Caco-2 (cell line): ENCODE measurements around the gene MEI4. TPM values are rescaled to one million over a fixed set of nuclear protein-coding genes. Genes with fewer than 3 reads are reported as not detected.

Experiments
- Bru-seq: library from RNA; stranded (reverse); fragments of 400-500 nt; gene quantifications from one replicate; lab custom pipeline; 2021; lab: Mats Ljungman, UMichigan
- BruChase-seq, 2 experiments: library from RNA; stranded (reverse); fragments of 400-500 nt; gene quantifications; one replicate each; lab custom pipeline; 2021; lab: Mats Ljungman, UMichigan
- BruUV-seq: library from RNA; stranded (reverse); fragments of 400-500 nt; replicated peaks from 2 replicates; lab custom pipeline; 2021; lab: Mats Ljungman, UMichigan
- CTCF ChIA-PET: fragments of 300-600 bp; sonication (Branson Sonifier 250); formaldehyde crosslinking; loops from one replicate; lab custom pipeline; 2022; ENCODE audit warnings: antibody characterized with exemption; lab: Charles Lee
- POLR2A ChIA-PET: fragments of 300-600 bp; sonication (Branson Sonifier 250); formaldehyde crosslinking; loops from one replicate; lab custom pipeline; 2022; ENCODE audit warnings: antibody characterized with exemption; lab: Charles Lee
- DNase-seq, 2 experiments: peaks; one replicate each; pipeline versions ENCODE4 v3.0.0 to v3.0.0-alpha.2; 2020 to 2022
- H3K27me3 ChIP-seq: replicated peaks from 2 replicates; pipeline ENCODE4 v1.6.0; 2011; ENCODE audit warnings: low read length; ENCODE audit not compliant: control insufficient read depth, insufficient read depth
- H3K36me3 ChIP-seq: 2 replicates; pipeline ENCODE4 v1.5.1; 2011; ENCODE audit warnings: low read length; ENCODE audit not compliant: control insufficient read depth, insufficient read depth
- H3K4me1 ChIP-seq: fragments of 250-450 bp; sonication (Bioruptor Pico); 2 replicates; pipeline ENCODE4 v1.5.1; 2020; ENCODE audit warnings: mild to moderate bottlenecking
- H3K4me3 ChIP-seq: 2 replicates; pipeline ENCODE4 v1.5.1; 2011; ENCODE audit warnings: low read depth, mild to moderate bottlenecking, control low read depth, low read length
- H3K9me3 ChIP-seq: fragments of 250-450 bp; sonication (Bioruptor Pico); 2 replicates; pipeline ENCODE4 v1.5.1; 2020; ENCODE audit warnings: mild to moderate bottlenecking, moderate library complexity
- H3K27ac Mint-ChIP-seq: one replicate; pipeline ENCODE4 v1.8.0; 2022; ENCODE audit warnings: mixed read lengths; ENCODE audit not compliant: unreplicated experiment
- H3K27me3 Mint-ChIP-seq: one replicate; pipeline ENCODE4 v1.8.0; 2022; ENCODE audit warnings: mixed read lengths; ENCODE audit not compliant: insufficient read depth, unreplicated experiment
- H3K36me3 Mint-ChIP-seq: one replicate; pipeline ENCODE4 v1.8.0; 2022; ENCODE audit warnings: mild to moderate bottlenecking, mixed read lengths; ENCODE audit not compliant: insufficient read depth, unreplicated experiment
- H3K4me1 Mint-ChIP-seq: one replicate; pipeline ENCODE4 v1.8.0; 2022; ENCODE audit warnings: low read depth, mixed read lengths; ENCODE audit not compliant: unreplicated experiment
- H3K4me3 Mint-ChIP-seq: one replicate; pipeline ENCODE4 v1.8.0; 2022; ENCODE audit warnings: mild to moderate bottlenecking, moderate library complexity, mixed read lengths; ENCODE audit not compliant: unreplicated experiment
- H3K9me3 Mint-ChIP-seq: one replicate; pipeline ENCODE4 v1.8.0; 2022; ENCODE audit warnings: mixed read lengths; ENCODE audit not compliant: unreplicated experiment
- intact Hi-C: fragments of 100-400 bp; cut with micrococcal nuclease; formaldehyde crosslinking; loops from one replicate; pipeline ENCODE4 v1.10.0; 2022; ENCODE audit not compliant: unreplicated experiment
- long read RNA-seq: library from polyadenylated mRNA; stranded (forward); transcript quantifications from one replicate; pipeline ENCODE4 v2.0.0, GENCODE V29; 2022
- total RNA-seq: library from RNA; stranded (reverse); gene quantifications from 2 replicates; pipeline ENCODE4 v1.2.3, GENCODE V29; 2022
- TF ChIP-seq, protein P1 (sequence below), 2 experiments: fragments of 200-600 bp in 1 of 2; IDR thresholded peaks; 1 replicate in 1 of 2; 2 replicates in 1 of 2; pipeline versions ENCODE4 v1.5.1 to v1.8.0; 2011 to 2022; ENCODE audit warnings: antibody characterized with exemption in 1 of 2, control low read depth in 1 of 2, inconsistent platforms in 1 of 2, low read depth in 1 of 2, low read length in 1 of 2, mild to moderate bottlenecking in 1 of 2, moderate library complexity in 1 of 2; ENCODE audit not compliant: insufficient read depth in 1 of 2, severe bottlenecking in 1 of 2, unreplicated experiment in 1 of 2

The MEI4 gene, protein sequence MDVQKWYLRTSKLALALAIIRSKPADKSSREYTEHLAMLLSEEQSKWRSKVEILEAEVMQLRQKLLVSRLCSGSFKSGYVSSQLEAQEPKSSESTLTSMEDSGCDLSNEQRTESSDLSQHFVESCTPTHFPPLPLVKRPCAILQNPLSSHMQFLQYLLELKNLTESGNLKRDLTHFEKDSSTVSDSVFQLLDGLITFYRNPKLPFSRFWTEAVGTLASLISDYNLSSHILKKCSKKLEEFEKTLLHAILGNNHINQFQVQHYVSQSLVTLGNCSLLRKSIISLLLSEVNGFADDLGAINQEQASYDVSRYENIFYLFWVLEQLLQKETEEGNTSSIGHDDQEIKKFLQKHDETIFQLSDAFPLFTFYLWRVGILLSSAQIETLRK
- total RNA-seq = not detected in 2 replicates
- percentile 1 among the genes with signal in this experiment for Bru-seq, nascent RNA
- BruChase-seq, experiment 1, labeled RNA remaining after a 2-hour chase = percentile 1 among the genes with signal in this experiment
- BruChase-seq, experiment 2, labeled RNA remaining after a 6-hour chase = percentile 0 among the genes with signal in this experiment
- long read RNA-seq = 0 reads

GRCh38 chr6:77652739-77653138, at the start of gene MEI4:
Gene MEI4, plus strand, starts transcription at chr6:77653039. Its CDS starts 37,633 bp downstream, at chr6:77690672.
- Mint-ChIP-seq H3K27me3 (no peaks in the 10 kb centered on the region), H3K4me1 (no peaks in the 10 kb centered on the region), H3K27ac (no peak within 1 kb of the TSS), H3K9me3 (no peaks in the 10 kb centered on the region), H3K4me3 (no peak within 1 kb of the TSS), H3K36me3 (no peaks in the 10 kb centered on the region)
- H3K4me3 ChIP-seq = no peak within 1 kb of the TSS
- no peaks in the 10 kb centered on the region for H3K27me3 ChIP-seq
- H3K4me1 ChIP-seq = no peaks in the 10 kb centered on the region
- BruUV-seq = no TSS peak
- ChIA-PET CTCF (no interaction called here), POLR2A (no interaction called here)
- intact Hi-C loops = no loop called here
- TF ChIP-seq, protein P1, sequence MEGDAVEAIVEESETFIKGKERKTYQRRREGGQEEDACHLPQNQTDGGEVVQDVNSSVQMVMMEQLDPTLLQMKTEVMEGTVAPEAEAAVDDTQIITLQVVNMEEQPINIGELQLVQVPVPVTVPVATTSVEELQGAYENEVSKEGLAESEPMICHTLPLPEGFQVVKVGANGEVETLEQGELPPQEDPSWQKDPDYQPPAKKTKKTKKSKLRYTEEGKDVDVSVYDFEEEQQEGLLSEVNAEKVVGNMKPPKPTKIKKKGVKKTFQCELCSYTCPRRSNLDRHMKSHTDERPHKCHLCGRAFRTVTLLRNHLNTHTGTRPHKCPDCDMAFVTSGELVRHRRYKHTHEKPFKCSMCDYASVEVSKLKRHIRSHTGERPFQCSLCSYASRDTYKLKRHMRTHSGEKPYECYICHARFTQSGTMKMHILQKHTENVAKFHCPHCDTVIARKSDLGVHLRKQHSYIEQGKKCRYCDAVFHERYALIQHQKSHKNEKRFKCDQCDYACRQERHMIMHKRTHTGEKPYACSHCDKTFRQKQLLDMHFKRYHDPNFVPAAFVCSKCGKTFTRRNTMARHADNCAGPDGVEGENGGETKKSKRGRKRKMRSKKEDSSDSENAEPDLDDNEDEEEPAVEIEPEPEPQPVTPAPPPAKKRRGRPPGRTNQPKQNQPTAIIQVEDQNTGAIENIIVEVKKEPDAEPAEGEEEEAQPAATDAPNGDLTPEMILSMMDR (IDR thresholded peaks at IDR 0.05; ENCODE audit: insufficient read depth in 1 of 2, low read depth in 1 of 2, low read length in 1 of 2, severe bottlenecking in 1 of 2, unreplicated experiment in 1 of 2) = no peak
- no peaks in the 10 kb centered on the region for H3K36me3 ChIP-seq
- no peaks in the 10 kb centered on the region for H3K9me3 ChIP-seq
- no peak for DNase-seq

DNA sequence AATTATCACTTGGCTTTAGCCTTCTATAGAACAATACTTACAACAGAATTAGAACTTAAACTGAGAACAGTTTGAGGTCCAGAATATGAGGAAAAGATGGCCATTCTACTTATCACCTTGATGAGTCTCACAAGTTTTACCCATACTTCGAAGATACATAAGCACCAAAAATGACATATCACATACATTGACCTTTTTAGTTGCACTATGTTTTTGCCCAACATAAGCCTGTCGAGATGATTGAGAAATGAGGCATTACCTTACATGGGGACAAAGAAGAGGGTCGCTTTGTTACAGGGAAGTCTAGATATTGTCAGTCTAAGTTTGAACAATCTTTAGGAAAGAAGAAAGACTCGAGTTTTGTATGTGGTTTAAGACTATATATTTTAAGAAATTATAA, 48.4 kb upstream of the MEI4 start:
- Histone ChIP-seq H3K36me3 (no peaks in the 10 kb centered on the region), H3K27me3 (no peaks in the 10 kb centered on the region), H3K4me1 (no peaks in the 10 kb centered on the region), H3K9me3 (no peaks in the 10 kb centered on the region), H3K4me3 (no peak overlapping the region)
- Mint-ChIP-seq H3K36me3 (no peaks in the 10 kb centered on the region), H3K4me1 (no peaks in the 10 kb centered on the region), H3K4me3 (no peak overlapping the region), H3K27me3 (no peaks in the 10 kb centered on the region), H3K9me3 (no peaks in the 10 kb centered on the region), H3K27ac (no peak overlapping the region)
- CTCF ChIA-PET = no interaction called here
- BruUV-seq = no TSS peak
- intact Hi-C loops = no loop called here
- POLR2A ChIA-PET = no interaction called here
- TF ChIP-seq, protein P1 (IDR thresholded peaks at IDR 0.05; ENCODE audit: insufficient read depth in 1 of 2, low read depth in 1 of 2, low read length in 1 of 2, severe bottlenecking in 1 of 2, unreplicated experiment in 1 of 2) = no peak
- DNase-seq = no peak

DNA sequence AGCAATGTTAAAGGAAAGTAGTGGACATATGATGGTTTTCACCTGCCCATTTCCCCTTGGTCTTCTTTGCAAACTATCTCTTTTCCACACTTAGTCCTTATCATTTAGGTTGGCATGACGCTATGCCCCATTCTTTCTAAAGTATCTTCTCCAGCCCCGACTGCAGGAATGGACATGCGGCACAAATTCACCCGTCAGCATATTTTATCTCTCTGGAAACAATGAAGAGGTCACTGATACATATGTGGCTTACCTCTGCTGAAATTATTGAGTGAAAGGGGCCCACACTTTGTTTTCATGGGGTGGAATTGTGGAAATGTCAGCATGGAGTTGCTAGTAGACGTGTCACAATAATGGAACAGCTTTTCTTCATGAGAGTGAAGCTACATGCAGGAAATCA, 45.8 kb upstream of the MEI4 start:
- TF ChIP-seq, protein P1 (IDR thresholded peaks at IDR 0.05; ENCODE audit: insufficient read depth in 1 of 2, low read depth in 1 of 2, low read length in 1 of 2, severe bottlenecking in 1 of 2, unreplicated experiment in 1 of 2) = no peak
- ChIA-PET POLR2A (no interaction called here), CTCF (no interaction called here)
- Mint-ChIP-seq H3K27me3 (no peaks in the 10 kb centered on the region), H3K27ac (no peak overlapping the region), H3K9me3 (no peaks in the 10 kb centered on the region), H3K4me3 (no peak overlapping the region), H3K36me3 (no peaks in the 10 kb centered on the region), H3K4me1 (no peaks in the 10 kb centered on the region)
- H3K9me3 ChIP-seq = no peaks in the 10 kb centered on the region
- intact Hi-C loops = no loop called here
- no TSS peak for BruUV-seq
- H3K4me3 ChIP-seq = no peak overlapping the region
- H3K4me1 ChIP-seq = no peaks in the 10 kb centered on the region
- no peaks in the 10 kb centered on the region for H3K27me3 ChIP-seq
- H3K36me3 ChIP-seq = no peaks in the 10 kb centered on the region
- DNase-seq = no peak
